Type B pancreatic cell (in vitro differentiated cells): ENCODE data around the gene PCK1. TPM values are rescaled to one million over a fixed set of nuclear protein-coding genes. Genes with fewer than 3 reads are reported as not detected.

Experiments
- DNase-seq: peaks from one replicate; pipeline ENCODE4 v3.0.0; 2021; ENCODE audit warnings: mixed read lengths; ENCODE audit not compliant: unreplicated experiment; ENCODE audit errors: extremely low spot score
- H3K27ac Mint-ChIP-seq: 2 replicates; pipeline ENCODE4 v1.8.0; 2021; ENCODE audit warnings: mild to moderate bottlenecking, mixed read lengths
- H3K27me3 Mint-ChIP-seq: 2 replicates; pipeline ENCODE4 v1.8.0; 2021; ENCODE audit warnings: mixed read lengths
- H3K36me3 Mint-ChIP-seq: 2 replicates; pipeline ENCODE4 v1.8.0; 2021; ENCODE audit warnings: mixed read lengths
- H3K4me1 Mint-ChIP-seq: one replicate; pipeline ENCODE4 v1.8.0; 2021; ENCODE audit warnings: mixed read lengths; ENCODE audit not compliant: unreplicated experiment
- H3K4me3 Mint-ChIP-seq: 2 replicates; pipeline ENCODE4 v1.8.0; 2021; ENCODE audit warnings: mild to moderate bottlenecking, mixed read lengths
- H3K9me3 Mint-ChIP-seq: 2 replicates; pipeline ENCODE4 v1.8.0; 2021; ENCODE audit warnings: mixed read lengths
- CTCF ChIP-seq: fragments of 200-600 bp; sonication (generic); conservative IDR thresholded peaks from 2 replicates; pipeline ENCODE4 v1.5.0; 2021; ENCODE audit warnings: antibody characterized with exemption, mild to moderate bottlenecking
- total RNA-seq: library from RNA; stranded (reverse); gene quantifications from 2 replicates; pipeline ENCODE4 v1.2.1, GENCODE V29; 2021; ENCODE audit warnings: low replicate concordance

PCK1 gene
- total RNA-seq, 1 donor from 2014 or later: 2.3 TPM

GRCh38 chr20:57601737-57602136 is 40.8 kb downstream of the PCK1 start:
- Mint-ChIP-seq H3K9me3 (peaks cover 4% of the 10 kb centered on the region), H3K27me3 (peaks cover 13% of the 10 kb centered on the region), H3K4me3 (no peak overlapping the region), H3K36me3 (no peaks in the 10 kb centered on the region), H3K4me1 (peaks cover 17% of the 10 kb centered on the region), H3K27ac (no peak overlapping the region)
- no peak for DNase-seq
- no peak for TF ChIP-seq CTCF

GRCh38 chr20:57603120-57603519 is 42.2 kb downstream of the PCK1 start:
- no peak overlapping the region for H3K27ac Mint-ChIP-seq
- no peak for DNase-seq
- no peak overlapping the region for H3K4me3 Mint-ChIP-seq
- no peak for TF ChIP-seq CTCF
- H3K4me1 Mint-ChIP-seq: peaks cover 17% of the 10 kb centered on the region
- peaks cover 22% of the 10 kb centered on the region for H3K27me3 Mint-ChIP-seq
- H3K9me3 Mint-ChIP-seq: peaks cover 4% of the 10 kb centered on the region
- no peaks in the 10 kb centered on the region for H3K36me3 Mint-ChIP-seq

GRCh38 chr20:57605045-57605444 is 44.1 kb downstream of the PCK1 start:
- Mint-ChIP-seq H3K9me3 (peaks cover 4% of the 10 kb centered on the region), H3K4me3 (no peak overlapping the region), H3K4me1 (peaks cover 6% of the 10 kb centered on the region), H3K27me3 (peaks cover 25% of the 10 kb centered on the region), H3K27ac (no peak overlapping the region), H3K36me3 (no peaks in the 10 kb centered on the region)
- DNase-seq: no peak
- no peak for TF ChIP-seq CTCF

- H3K4me1 Mint-ChIP-seq: no peaks in the 10 kb centered on the region
- peaks cover 4% of the 10 kb centered on the region for H3K9me3 Mint-ChIP-seq
- H3K27me3 Mint-ChIP-seq: peaks cover 30% of the 10 kb centered on the region
- no peaks in the 10 kb centered on the region for H3K36me3 Mint-ChIP-seq
- no peak overlapping the region for H3K4me3 Mint-ChIP-seq
- no peak overlapping the region for H3K27ac Mint-ChIP-seq
- TF ChIP-seq CTCF: no peak
- no peak for DNase-seq
Measured at GRCh38 chr20:57605878-57606277, 45.0 kb downstream of the PCK1 start.

GRCh38 chr20:57608516-57608915 is 47.6 kb downstream of the PCK1 start:
- H3K27ac Mint-ChIP-seq: no peak overlapping the region
- H3K4me1 Mint-ChIP-seq: no peaks in the 10 kb centered on the region
- H3K9me3 Mint-ChIP-seq: no peaks in the 10 kb centered on the region
- DNase-seq: no peak
- no peaks in the 10 kb centered on the region for H3K36me3 Mint-ChIP-seq
- H3K27me3 Mint-ChIP-seq: peaks cover 33% of the 10 kb centered on the region
- no peak for TF ChIP-seq CTCF
- H3K4me3 Mint-ChIP-seq: no peak overlapping the region
